Smooth muscle cell (in vitro differentiated cells): Measurements from ENCODE around the gene NDUFB2. TPM values are rescaled to one million over a fixed set of nuclear protein-coding genes. Genes with fewer than 3 reads are reported as not detected.

ENCODE experiments used
- DNase-seq: peaks from one replicate; lab custom pipeline; 2025; ENCODE audit not compliant: unreplicated experiment; lab: John Stamatoyannopoulos, UW
- H2AFZ ChIP-seq: fragments of 200-600 bp; sonication (generic); 2 replicates; pipeline ENCODE4 v1.6.0; 2016; ENCODE audit warnings: antibody characterized with exemption, low read depth, mild to moderate bottlenecking
- H3F3A ChIP-seq: fragments of 200-600 bp; sonication (generic); 2 replicates; pipeline ENCODE4 v1.6.0; 2017; ENCODE audit warnings: antibody characterized with exemption, low read depth
- H3K27ac ChIP-seq: fragments of 200-600 bp; sonication (generic); 2 replicates; pipeline ENCODE4 v1.5.1; 2016; ENCODE audit warnings: low read depth, mild to moderate bottlenecking
- H3K27me3 ChIP-seq: fragments of 200-600 bp; sonication (generic); 2 replicates; pipeline ENCODE4 v1.6.1; 2016; ENCODE audit warnings: low read depth, mild to moderate bottlenecking
- H3K36me3 ChIP-seq: fragments of 200-600 bp; sonication (generic); 2 replicates; pipeline ENCODE4 v1.5.1; 2016; ENCODE audit warnings: low read depth
- H3K4me1 ChIP-seq: fragments of 200-600 bp; sonication (generic); 2 replicates; pipeline ENCODE4 v1.5.1; 2016; ENCODE audit warnings: low read depth
- H3K4me2 ChIP-seq: fragments of 200-600 bp; sonication (generic); 2 replicates; pipeline ENCODE4 v1.6.0; 2016; ENCODE audit warnings: mild to moderate bottlenecking
- H3K4me3 ChIP-seq: fragments of 200-600 bp; sonication (generic); 2 replicates; pipeline ENCODE4 v1.5.1; 2016; ENCODE audit warnings: mild to moderate bottlenecking
- H3K79me2 ChIP-seq: fragments of 200-600 bp; sonication (generic); 2 replicates; pipeline ENCODE4 v1.6.0; 2016; ENCODE audit warnings: low read depth, mild to moderate bottlenecking
- H3K9ac ChIP-seq: fragments of 200-600 bp; sonication (generic); 2 replicates; pipeline ENCODE4 v1.6.0; 2016; ENCODE audit warnings: low read depth
- H3K9me3 ChIP-seq: fragments of 200-600 bp; sonication (generic); replicated peaks from 2 replicates; pipeline ENCODE4 v1.5.1; 2016; ENCODE audit warnings: low read depth
- H4K20me1 ChIP-seq: fragments of 200-600 bp; sonication (generic); 2 replicates; pipeline ENCODE4 v1.6.0; 2016; ENCODE audit warnings: low read depth
- CTCF ChIP-seq: fragments of 200-600 bp; sonication (generic); IDR thresholded peaks from 2 replicates; pipeline ENCODE4 v1.5.1; 2017; ENCODE audit warnings: borderline replicate concordance, mild to moderate bottlenecking, antibody characterized with exemption; ENCODE audit not compliant: insufficient read depth, poor library complexity, severe bottlenecking
- WGBS: methylation state at CpG from one replicate; pipeline ENCODE4 v1.1.7; 2016; ENCODE audit warnings: low lambda C conversion rate; 5-methylcytosine and 5-hydroxymethylcytosine counted together
- polyA plus RNA-seq: library from polyadenylated mRNA; unstranded; fragments of >200 nt; fragmentation: Nextera tagmentation; extraction: Ambion mirVana; gene quantifications from 2 replicates; pipeline ENCODE4 v1.2.1, GENCODE V29; 2016
- total RNA-seq: library from RNA; depleted of rRNA; stranded (reverse); fragments of >200 nt; gene quantifications from 2 replicates; pipeline ENCODE4 v1.2.3, GENCODE V29; 2014

The NDUFB2 gene
- total and polyA plus RNA-seq, 2 experiments from 2014 or later = 376 to 380 TPM

- Histone ChIP-seq H3K4me1 (no peaks in the 10 kb centered on the region), H3K4me2 (no peak overlapping the region), H3K36me3 (no peaks in the 10 kb centered on the region), H3K79me2 (no peaks in the 10 kb centered on the region), H3K9me3 (no peaks in the 10 kb centered on the region), H3K27me3 (no peaks in the 10 kb centered on the region), H3K9ac (no peak overlapping the region), H2AFZ (no peak overlapping the region), H3K4me3 (no peak overlapping the region), H3K27ac (no peak overlapping the region), H3F3A (no peaks in the 10 kb centered on the region), H4K20me1 (no peaks in the 10 kb centered on the region)
- no peak for TF ChIP-seq CTCF
- DNase-seq = no peak
- WGBS = 96% methylated on average over 10 of the region's 10 CpGs
These were observed 18.0 kb downstream of the NDUFB2 start for GRCh38 chr7:140714331-140715040.

- Histone ChIP-seq H3K79me2 (no peaks in the 10 kb centered on the region), H3K9ac (no peak overlapping the region), H3K36me3 (no peaks in the 10 kb centered on the region), H3K27ac (no peak overlapping the region), H2AFZ (no peak overlapping the region), H3K9me3 (no peaks in the 10 kb centered on the region), H3K4me1 (no peaks in the 10 kb centered on the region), H3K4me2 (no peak overlapping the region), H3K27me3 (no peaks in the 10 kb centered on the region), H3K4me3 (no peak overlapping the region), H4K20me1 (no peaks in the 10 kb centered on the region), H3F3A (no peaks in the 10 kb centered on the region)
- TF ChIP-seq CTCF = no peak
- DNase-seq = no peak
- 92% methylated on average over 5 of the region's 5 CpGs for WGBS
These were observed 23.2 kb downstream of the NDUFB2 start for GRCh38 chr7:140719721-140720120.

- Histone ChIP-seq H3F3A (no peaks in the 10 kb centered on the region), H3K27ac (no peak overlapping the region), H2AFZ (no peak overlapping the region), H3K79me2 (no peaks in the 10 kb centered on the region), H3K4me3 (no peak overlapping the region), H3K36me3 (no peaks in the 10 kb centered on the region), H3K4me2 (no peak overlapping the region), H3K9me3 (no peaks in the 10 kb centered on the region), H4K20me1 (no peaks in the 10 kb centered on the region), H3K4me1 (no peaks in the 10 kb centered on the region), H3K27me3 (no peaks in the 10 kb centered on the region), H3K9ac (no peak overlapping the region)
- no peak for DNase-seq
- TF ChIP-seq CTCF = no peak
- 96% methylated on average over 1 of the region's 1 CpG for WGBS
These were observed 25.7 kb downstream of the NDUFB2 start for GRCh38 chr7:140722254-140722653.

GRCh38 chr7:140723006-140723405 is 26.5 kb downstream of the NDUFB2 start:
- no peak for DNase-seq
- no peaks in the 10 kb centered on the region for H3K79me2 ChIP-seq
- H3K9me3 ChIP-seq = no peaks in the 10 kb centered on the region
- 98% methylated on average over 6 of the region's 6 CpGs for WGBS
- H3K36me3 ChIP-seq = no peaks in the 10 kb centered on the region
- peaks cover 6% of the 10 kb centered on the region for H3K4me1 ChIP-seq
- no peak overlapping the region for H3K4me2 ChIP-seq
- H3K4me3 ChIP-seq = no peak overlapping the region
- no peaks in the 10 kb centered on the region for H3F3A ChIP-seq
- TF ChIP-seq CTCF = no peak
- H3K27me3 ChIP-seq = no peaks in the 10 kb centered on the region
- H3K9ac ChIP-seq = no peak overlapping the region
- no peak overlapping the region for H3K27ac ChIP-seq
- H4K20me1 ChIP-seq = no peaks in the 10 kb centered on the region
- no peak overlapping the region for H2AFZ ChIP-seq
